IPS-NIHi11 (cell line): ENCODE data around the gene SENP7.
A peak's percentile ranks its signal among the peaks of the same experiment; 100 is the strongest.
"Not testable (repeated sequence)": the region's sequence is repeated elsewhere in the genome, so short reads cannot be mapped to it uniquely, and the experiment has no call there.

ENCODE experiments used
- DNase-seq: peaks from one replicate; pipeline ENCODE4 v3.0.0; 2012; ENCODE audit warnings: mixed read lengths, low spot score

SENP7 gene, protein sequence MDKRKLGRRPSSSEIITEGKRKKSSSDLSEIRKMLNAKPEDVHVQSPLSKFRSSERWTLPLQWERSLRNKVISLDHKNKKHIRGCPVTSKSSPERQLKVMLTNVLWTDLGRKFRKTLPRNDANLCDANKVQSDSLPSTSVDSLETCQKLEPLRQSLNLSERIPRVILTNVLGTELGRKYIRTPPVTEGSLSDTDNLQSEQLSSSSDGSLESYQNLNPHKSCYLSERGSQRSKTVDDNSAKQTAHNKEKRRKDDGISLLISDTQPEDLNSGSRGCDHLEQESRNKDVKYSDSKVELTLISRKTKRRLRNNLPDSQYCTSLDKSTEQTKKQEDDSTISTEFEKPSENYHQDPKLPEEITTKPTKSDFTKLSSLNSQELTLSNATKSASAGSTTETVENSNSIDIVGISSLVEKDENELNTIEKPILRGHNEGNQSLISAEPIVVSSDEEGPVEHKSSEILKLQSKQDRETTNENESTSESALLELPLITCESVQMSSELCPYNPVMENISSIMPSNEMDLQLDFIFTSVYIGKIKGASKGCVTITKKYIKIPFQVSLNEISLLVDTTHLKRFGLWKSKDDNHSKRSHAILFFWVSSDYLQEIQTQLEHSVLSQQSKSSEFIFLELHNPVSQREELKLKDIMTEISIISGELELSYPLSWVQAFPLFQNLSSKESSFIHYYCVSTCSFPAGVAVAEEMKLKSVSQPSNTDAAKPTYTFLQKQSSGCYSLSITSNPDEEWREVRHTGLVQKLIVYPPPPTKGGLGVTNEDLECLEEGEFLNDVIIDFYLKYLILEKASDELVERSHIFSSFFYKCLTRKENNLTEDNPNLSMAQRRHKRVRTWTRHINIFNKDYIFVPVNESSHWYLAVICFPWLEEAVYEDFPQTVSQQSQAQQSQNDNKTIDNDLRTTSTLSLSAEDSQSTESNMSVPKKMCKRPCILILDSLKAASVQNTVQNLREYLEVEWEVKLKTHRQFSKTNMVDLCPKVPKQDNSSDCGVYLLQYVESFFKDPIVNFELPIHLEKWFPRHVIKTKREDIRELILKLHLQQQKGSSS

DNA sequence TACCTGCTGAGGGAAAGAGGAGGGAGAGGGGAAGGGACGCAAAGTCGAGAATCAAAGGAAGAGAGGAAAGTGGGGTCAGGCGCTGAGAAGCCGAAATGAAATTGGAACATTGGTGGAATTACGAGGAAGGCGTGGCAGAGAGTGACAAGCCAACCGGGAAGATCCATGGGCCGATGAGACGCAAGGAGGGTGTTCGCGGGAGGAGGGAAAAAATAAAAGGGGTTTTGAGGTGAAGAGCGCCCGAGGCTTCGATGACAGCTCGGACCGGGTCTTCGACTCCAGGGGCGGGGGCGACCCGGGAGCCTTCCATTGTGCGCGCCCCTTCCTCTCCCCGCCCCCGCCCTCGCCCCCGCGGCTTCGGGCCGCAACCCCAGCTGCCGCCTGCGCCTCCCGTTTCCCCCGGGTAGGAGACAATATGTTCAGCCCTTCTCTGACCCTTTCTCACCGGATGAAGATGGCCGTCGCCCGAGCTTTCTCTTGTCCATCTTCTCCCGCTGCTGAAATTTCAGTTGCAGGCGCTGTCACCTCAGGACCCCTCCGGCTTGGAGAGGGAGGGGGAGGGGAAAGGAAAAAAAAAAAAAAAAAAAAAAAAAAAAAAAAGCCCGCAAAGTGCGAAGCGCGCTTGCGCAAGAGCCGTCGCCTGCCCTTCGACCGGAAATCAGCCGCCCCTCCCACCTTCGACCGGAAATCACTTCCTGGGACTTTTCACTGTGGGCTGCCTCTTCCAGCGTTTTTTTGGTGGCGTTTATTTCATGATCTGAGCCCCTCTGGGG, at the start of gene SENP7:
Gene SENP7, minus strand, starts transcription at position 567 of the 773 bp plus-strand sequence. Its CDS starts 82 bp downstream, at position 485.
- peak; percentile 90 for DNase-seq

DNA sequence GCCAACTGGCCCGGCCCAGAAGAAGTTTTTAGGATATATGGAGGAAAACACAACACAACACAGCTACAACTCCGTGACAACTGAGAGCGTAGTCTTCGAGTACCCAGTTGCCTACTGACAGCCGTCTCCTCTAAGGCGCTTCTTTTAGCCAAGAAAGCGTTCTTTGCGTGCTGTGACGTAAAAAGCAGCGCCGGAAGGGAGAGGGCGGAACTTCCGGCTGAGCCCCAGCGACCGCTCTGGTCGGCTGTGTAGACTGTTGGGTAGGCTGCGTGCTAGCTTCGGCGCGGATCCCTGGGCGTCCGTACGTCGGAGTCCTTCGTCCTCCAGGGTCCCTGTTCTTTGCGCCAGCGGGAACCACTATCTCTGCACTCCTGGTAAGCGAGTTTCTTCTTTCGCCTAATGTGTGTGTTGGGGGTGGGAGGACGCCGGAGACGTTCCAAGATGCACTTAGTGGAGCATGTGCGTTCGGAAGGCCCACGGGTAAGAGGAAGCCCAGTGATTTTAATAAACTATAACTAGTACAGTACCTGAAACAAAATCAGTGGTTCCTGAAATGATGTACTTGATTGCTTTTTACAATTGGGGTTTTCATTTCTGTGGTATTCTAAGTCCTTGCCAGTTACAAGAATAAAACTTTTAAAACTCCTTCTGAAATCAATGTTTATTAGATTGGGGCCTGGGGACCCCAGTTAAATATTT, 48.8 kb upstream of the SENP7 start, which contains the start of gene TRMT10C:
Gene TRMT10C, plus strand, starts transcription at position 239 of the 699 bp plus-strand sequence. CDS start 2,914 bp downstream, outside the sequence.
- peak; percentile 92 for DNase-seq

DNA sequence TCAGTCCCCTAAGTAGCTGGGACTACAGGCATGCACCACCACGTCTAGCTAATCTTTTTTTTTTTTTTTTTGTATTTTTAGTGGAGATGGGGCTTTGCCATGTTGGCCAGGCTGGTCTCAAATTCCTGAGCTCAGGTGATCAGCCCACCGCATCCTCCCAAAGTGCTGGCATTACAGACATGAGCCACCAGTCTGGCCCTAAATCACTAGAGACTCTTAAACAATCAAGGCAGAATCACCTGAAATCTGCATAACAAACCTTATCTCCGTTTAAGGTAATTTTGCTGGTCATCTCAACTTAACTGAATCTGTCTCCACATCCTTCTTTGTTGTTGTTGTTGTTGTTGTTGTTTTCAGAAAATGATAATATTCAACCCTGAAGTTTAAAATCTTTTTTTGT, 43.1 kb upstream of the SENP7 start:
- no peak for DNase-seq

DNA sequence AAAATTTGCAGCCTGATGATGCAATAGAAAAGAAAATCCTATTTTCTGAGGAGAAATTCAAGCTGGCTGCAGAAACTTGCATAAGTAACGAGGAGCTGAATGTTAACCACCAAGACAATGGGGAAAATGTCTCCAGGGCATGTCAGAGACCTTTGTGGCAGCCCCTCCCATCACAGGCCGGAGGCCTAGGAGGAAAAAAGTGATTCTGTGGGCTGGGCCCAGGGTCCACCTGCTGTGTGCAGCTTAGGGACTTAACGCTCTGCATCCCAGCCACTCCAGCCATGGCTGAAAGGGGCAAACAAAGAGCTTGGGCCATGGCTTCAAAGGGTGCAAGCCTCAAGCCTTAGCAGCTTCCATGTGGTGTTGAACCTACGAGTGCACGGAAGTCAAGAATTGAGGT, 40.4 kb upstream of the SENP7 start:
- DNase-seq: not testable (repeated sequence)

- not testable (repeated sequence) for DNase-seq
These were observed 38.5 kb upstream of the SENP7 start for GRCh38 chr3:101551359-101552081.

- no peak for DNase-seq
These were observed 36.5 kb upstream of the SENP7 start for GRCh38 chr3:101549473-101549872.

GRCh38 chr3:101548527-101549105, 35.6 kb upstream of the SENP7 start:
- no peak for DNase-seq

GRCh38 chr3:101544161-101544850, 31.3 kb upstream of the SENP7 start:
- no peak for DNase-seq

GRCh38 chr3:101542957-101543356, 29.9 kb upstream of the SENP7 start:
- DNase-seq: no peak

GRCh38 chr3:101536955-101537354, 23.9 kb upstream of the SENP7 start:
- not testable (repeated sequence) for DNase-seq

- DNase-seq: no peak
These were observed 23.3 kb upstream of the SENP7 start for GRCh38 chr3:101536266-101536665.

GRCh38 chr3:101535221-101535620, 22.2 kb upstream of the SENP7 start:
- no peak for DNase-seq

- no peak for DNase-seq
These were observed 20.6 kb upstream of the SENP7 start for GRCh38 chr3:101533603-101533968.

DNA sequence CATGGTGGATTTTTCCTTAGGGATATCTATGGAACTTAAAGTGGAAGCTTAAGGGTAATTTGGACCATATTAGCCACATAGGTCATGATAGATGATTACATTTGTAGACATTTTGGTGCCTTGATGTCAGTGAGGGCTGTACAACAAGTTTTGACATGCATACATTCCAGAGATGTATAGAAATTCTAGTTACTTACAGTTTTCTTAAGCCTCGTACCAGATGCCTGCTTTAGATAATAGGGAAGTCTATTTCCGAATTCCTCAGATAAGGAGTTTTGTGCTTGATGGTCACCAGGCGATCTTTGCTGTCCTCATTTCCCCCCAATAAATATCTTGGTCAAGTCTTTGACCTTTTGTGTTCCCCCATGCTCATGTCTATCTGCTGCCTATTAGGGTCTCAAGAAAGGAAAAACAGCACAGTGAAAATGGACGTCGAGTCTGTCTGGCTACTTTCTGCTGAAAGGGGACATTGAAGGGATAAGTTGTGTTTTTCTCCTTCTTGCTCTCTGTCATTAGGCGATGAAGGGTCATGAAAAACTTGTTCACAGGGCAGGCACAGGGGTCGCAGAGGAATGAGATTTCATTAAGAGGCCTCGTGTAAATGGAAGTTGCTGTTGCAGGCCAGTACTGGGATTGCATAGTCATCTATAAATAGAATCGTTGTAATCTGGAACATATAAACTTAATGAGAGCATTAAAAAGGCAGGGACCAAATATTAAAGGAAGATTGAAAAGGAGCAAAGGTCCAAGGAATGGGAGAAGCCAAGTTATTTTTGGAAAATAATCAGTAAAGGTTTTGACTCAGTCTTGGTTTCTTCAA, 20.0 kb upstream of the SENP7 start:
- no peak for DNase-seq

GRCh38 chr3:101531473-101532086, 18.6 kb upstream of the SENP7 start:
- no peak for DNase-seq

DNA sequence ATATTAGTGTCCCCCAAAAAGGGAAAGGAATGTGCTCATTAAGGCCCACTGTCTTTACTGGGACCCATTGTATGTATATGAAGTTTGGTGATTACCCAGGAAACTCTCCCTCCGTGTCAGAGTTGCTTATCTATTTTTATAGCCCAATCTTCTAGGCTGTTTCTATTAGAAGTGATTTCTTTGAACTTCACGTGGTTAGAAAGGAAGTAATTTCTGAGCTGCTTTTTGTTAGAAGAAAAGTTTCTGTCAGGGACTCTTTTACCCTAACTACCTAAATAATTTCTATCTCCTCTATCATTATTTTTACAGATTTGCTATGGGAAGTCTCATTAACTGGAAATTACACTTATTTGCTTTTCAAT, 17.7 kb upstream of the SENP7 start:
- no peak for DNase-seq

- no peak for DNase-seq
These were observed 17.0 kb upstream of the SENP7 start for GRCh38 chr3:101529816-101530685.
